Measurements from ENCODE around the gene FXYD7.

Gene FXYD7

DNA sequence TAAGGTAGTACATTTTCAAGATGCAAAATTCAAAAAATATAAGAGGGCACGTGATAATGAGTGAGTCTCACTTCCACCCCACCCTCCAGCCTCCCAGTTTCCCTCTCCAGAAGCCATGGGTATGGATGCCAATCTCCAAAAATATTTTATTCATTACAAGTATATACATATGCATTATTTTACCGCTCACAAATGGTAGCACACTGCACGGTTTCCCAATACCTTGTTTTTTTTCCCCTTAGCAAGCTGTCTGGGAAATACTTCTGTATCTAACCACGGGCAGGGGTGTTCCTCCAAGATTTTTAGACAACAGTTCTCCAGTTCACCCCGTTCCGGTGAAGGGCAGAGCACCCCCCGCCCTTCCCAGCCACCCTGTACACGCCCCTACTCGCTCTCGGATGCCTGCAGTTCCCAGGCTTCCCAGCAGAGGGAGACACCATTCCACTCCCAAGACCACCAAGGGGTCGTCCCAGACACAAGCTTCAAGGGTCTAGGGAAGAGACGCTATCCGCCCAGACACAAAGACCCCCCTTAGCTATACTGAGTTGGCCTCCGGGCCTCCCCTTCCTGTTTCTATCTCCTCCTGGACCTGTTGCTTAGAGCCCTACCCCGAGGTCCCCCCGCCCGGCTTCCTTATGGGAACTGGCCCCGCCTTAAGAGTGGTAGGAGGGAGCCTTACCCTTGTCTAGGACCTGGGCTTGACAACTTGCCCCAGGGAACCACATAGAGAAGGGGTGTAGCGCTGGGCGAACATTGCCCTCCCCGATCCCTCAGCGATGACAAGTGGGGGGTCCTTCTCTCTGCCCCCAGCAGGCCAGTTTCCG lies 28.5 kb upstream of the FXYD7 start:
- H3K27me3 ChIP-seq (ENCODE audit: insufficient read depth, low read depth, severe bottlenecking), result no peaks in the 10 kb centered on the region
- no peaks in the 10 kb centered on the region for H3K9me3 ChIP-seq (ENCODE audit: severe bottlenecking)
- TF ChIP-seq, protein P1, sequence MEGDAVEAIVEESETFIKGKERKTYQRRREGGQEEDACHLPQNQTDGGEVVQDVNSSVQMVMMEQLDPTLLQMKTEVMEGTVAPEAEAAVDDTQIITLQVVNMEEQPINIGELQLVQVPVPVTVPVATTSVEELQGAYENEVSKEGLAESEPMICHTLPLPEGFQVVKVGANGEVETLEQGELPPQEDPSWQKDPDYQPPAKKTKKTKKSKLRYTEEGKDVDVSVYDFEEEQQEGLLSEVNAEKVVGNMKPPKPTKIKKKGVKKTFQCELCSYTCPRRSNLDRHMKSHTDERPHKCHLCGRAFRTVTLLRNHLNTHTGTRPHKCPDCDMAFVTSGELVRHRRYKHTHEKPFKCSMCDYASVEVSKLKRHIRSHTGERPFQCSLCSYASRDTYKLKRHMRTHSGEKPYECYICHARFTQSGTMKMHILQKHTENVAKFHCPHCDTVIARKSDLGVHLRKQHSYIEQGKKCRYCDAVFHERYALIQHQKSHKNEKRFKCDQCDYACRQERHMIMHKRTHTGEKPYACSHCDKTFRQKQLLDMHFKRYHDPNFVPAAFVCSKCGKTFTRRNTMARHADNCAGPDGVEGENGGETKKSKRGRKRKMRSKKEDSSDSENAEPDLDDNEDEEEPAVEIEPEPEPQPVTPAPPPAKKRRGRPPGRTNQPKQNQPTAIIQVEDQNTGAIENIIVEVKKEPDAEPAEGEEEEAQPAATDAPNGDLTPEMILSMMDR (IDR thresholded peaks at IDR 0.05; ENCODE audit: low read depth, low read length), result peak; percentile 95
- peak overlapping the region; percentile 35 for H3K4me3 ChIP-seq (ENCODE audit: low read depth, low read length)
- peak overlapping the region; percentile 98 for H3K27ac ChIP-seq
- peak; percentile 89 for DNase-seq
- H3K36me3 ChIP-seq, result no peaks in the 10 kb centered on the region

DNA sequence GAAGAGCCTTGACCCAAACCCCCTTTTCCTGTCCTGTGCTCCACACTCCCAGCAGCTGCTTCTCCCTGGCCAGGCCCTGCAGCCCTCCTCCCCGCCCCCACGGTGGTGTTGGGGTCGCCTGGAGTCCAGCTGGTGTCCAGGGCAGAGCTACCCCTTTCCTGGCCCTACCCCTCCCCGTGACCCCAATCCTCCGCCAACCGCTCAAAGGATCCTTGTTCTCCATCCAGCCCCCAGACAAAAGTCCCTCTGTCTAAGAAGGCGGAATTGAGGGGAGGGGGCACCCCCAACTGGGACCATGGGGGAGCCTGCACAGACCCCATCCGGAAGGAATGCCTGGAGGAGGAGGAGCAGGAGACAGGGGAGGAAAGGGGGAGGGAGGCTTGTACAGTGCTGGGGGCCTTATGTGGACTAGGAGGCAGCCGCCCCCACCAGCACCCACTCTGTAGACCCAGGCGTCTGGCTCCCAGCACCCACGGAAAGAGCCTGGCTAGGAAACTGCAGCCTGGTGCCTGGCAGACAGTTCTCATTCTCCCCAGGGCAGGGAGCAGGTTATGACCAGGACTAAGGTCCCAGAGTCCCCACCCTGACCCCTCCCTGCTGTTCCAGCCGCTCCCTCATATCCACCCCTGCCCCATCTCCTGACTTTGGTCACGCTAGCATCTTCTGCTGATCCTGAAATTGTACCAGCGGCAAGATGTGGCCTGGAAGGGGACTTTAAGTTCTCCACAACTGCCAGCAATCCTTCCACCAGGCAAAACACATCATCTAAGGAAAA lies 27.7 kb upstream of the FXYD7 start, which contains the start of gene FXYD3:
Gene FXYD3 (plus strand): TSS at position 647 of the 775 bp plus-strand sequence. CDS start 3,554 bp downstream, outside the sequence.
- no peak for DNase-seq
- Histone ChIP-seq H3K27ac (peak within 1 kb of the TSS; percentile 98), H3K36me3 (no peaks in the 10 kb centered on the region), H3K27me3 (ENCODE audit: insufficient read depth, low read depth, severe bottlenecking) (no peaks in the 10 kb centered on the region), H3K9me3 (ENCODE audit: severe bottlenecking) (no peaks in the 10 kb centered on the region), H3K4me3 (ENCODE audit: low read depth, low read length) (peak within 1 kb of the TSS; percentile 35)
- TF ChIP-seq, protein P1 (IDR thresholded peaks at IDR 0.05; ENCODE audit: low read depth, low read length), result no peak

DNA sequence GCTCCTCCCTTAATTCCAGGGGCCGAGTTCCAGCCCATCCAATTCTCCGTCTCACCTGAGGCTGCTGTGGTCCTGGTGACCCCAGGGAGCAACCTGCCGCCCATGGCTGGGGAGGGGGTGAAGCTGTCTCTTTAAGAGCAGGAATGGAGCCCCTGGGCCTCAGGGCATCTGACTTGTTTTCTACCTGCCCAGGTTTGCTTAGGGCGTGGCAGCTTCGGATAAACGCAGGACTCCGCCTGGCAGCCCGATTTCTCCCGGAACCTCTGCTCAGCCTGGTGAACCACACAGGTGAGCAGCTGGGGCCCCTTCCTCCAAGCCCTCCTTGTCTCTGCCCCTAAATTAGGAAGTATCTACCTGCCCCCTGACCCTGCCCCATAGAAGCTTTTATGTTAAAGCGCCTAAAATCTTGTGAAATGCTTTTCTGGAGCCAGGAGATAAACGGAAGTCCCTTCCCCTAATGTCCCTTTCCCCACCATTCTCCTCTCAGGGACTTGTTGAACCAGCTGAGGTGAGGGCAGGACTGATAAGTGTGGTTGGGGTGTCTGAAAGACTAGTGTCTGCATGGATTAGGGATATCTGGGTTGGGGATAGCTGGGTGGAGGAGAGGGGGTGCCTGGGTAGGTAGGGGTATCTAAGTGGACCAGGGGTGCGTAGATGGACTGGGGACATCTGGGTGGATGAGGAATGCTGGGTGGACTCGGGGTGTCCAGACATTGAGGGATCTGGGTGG lies 26.8 kb upstream of the FXYD7 start:
- TF ChIP-seq, protein P1 (IDR thresholded peaks at IDR 0.05; ENCODE audit: low read depth, low read length), result no peak
- Histone ChIP-seq H3K9me3 (ENCODE audit: severe bottlenecking) (no peaks in the 10 kb centered on the region), H3K36me3 (no peaks in the 10 kb centered on the region), H3K4me3 (ENCODE audit: low read depth, low read length) (no peak overlapping the region), H3K27me3 (ENCODE audit: insufficient read depth, low read depth, severe bottlenecking) (no peaks in the 10 kb centered on the region), H3K27ac (peak overlapping the region; percentile 98)
- no peak for DNase-seq

DNA sequence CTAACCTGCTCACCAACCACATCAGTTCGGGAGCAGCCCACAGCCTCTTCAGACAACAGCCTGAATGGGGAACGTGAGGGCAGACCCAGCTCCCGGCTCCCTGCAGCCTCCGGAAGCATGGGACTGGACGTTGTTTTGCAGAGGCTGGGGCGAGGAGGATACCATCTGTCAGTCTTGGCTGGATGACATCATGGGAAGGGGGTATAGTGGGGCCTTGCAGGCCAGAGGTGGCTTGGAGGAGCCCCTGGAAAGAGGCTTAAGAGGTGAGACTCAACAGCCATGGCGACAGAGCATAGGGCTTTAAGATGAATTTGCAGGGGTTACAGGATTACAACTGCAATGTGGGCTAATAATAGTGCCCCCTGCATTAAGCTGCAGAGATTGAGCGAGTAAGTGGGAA lies 25.9 kb upstream of the FXYD7 start:
- Histone ChIP-seq H3K4me3 (ENCODE audit: low read depth, low read length) (peak overlapping the region; percentile 32), H3K9me3 (ENCODE audit: severe bottlenecking) (no peaks in the 10 kb centered on the region), H3K36me3 (no peaks in the 10 kb centered on the region), H3K27ac (peak overlapping the region; percentile 98), H3K27me3 (ENCODE audit: insufficient read depth, low read depth, severe bottlenecking) (no peaks in the 10 kb centered on the region)
- TF ChIP-seq, protein P1 (IDR thresholded peaks at IDR 0.05; ENCODE audit: low read depth, low read length), result no peak
- peak; percentile 97 for DNase-seq

DNA sequence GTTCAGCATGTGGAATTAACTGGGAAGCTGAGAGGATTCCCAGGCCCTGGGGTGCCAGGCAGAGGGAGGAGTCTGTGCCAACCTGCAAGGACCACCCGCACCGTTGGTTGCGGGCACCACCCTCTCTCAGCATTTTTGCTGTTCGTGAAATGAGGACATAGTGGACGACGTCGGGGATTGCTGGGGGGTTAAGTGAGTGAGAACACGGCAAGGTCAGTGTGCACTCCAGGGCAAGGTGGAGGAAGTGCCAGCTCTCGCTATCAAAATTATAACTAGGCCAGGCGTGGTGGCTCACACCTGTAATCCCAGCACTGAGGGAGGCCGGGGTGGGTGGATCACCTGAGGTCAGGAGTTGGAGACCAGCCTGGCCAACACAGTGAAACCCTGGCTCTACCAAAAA lies 25.3 kb upstream of the FXYD7 start:
- Histone ChIP-seq H3K4me3 (ENCODE audit: low read depth, low read length) (no peak overlapping the region), H3K27ac (peak overlapping the region; percentile 98), H3K9me3 (ENCODE audit: severe bottlenecking) (no peaks in the 10 kb centered on the region), H3K36me3 (no peaks in the 10 kb centered on the region), H3K27me3 (ENCODE audit: insufficient read depth, low read depth, severe bottlenecking) (no peaks in the 10 kb centered on the region)
- TF ChIP-seq, protein P1 (IDR thresholded peaks at IDR 0.05; ENCODE audit: low read depth, low read length), result no peak
- no peak for DNase-seq
